Measurements from ENCODE around the gene ACOX2.
A peak's percentile ranks its signal among the peaks of the same experiment; 100 is the strongest.

Gene ACOX2

DNA sequence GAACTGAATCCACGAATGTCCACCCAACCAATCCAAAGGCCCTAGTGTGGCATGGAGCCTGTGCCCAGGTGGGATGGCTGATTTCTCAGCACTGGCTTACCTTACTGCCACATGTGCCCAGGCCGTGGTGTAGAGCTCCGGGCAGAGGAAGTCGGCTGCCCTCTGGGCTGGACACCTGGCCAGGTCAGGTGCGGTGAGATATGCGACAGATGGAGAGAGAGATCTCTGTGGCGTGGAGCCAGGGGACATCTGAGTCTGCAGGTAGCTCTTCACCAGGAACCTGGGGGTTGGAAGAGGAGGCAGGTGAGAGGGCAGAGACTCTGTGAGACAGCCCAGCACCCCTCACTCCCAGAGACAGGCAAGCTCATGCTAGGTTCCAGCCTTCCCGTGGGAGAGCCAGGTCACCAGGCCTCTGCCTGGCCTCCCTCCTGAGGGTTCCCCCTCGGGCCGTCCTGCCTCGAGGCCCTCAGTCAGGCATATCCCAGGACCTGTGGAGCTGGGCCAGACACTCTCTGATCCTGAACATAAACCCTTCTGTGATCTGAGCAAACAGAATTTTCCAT, 12.6 kb downstream of the ACOX2 start:
- no peaks in the 10 kb centered on the region for H3K36me3 ChIP-seq (replicated peaks)
- peaks cover 5% of the 10 kb centered on the region; the same call in 1 of the 2 replicates for H3K4me1 ChIP-seq
- no peak overlapping the region for H3K4me3 ChIP-seq
- H3K27me3 ChIP-seq (ENCODE audit: low read depth), result no peaks in the 10 kb centered on the region
- H3K9me3 ChIP-seq, result no peaks in the 10 kb centered on the region
- DNase-seq (ENCODE audit: low spot score in 2 of 2), result no peak
- in situ Hi-C loops (cut with MboI; ENCODE audit: low sequenced_read_pairs), result no loop called here

DNA sequence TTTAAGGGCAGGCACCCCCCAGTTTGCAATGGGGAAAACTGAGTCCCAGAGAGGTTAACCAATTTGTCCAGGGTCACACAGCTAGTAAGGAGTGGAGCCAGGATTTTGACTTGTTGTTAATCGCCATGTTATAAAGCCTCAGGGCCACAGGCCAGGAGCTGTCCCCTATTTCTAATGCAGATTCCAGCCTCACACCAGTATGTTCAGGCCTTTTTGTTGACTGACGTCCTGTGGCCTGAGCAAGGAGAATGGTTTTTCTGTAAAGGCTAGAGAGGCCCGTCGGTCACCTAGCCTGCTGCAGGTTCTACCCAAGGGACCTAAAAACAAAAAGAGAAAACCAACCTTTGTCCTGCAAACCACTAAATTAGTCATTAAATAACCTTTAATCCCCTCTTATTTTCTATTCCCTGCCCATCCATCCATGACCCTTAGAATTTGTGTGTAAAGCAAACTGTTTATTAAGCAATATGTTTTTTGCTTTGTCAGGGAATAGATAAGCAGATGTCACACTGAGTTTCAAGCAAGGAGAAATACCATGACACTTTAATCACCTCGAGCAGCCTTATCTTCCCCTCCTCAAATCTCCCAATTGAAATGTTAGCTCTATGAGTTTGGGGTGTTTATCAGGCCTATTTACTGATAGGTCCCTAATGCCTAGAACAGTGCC, 14.1 kb downstream of the ACOX2 start:
- peaks cover 5% of the 10 kb centered on the region; the same call in 1 of the 2 replicates for H3K4me1 ChIP-seq
- no peaks in the 10 kb centered on the region for H3K36me3 ChIP-seq (replicated peaks)
- no peak overlapping the region for H3K4me3 ChIP-seq
- no peaks in the 10 kb centered on the region for H3K9me3 ChIP-seq
- H3K27me3 ChIP-seq (ENCODE audit: low read depth), result no peaks in the 10 kb centered on the region
- in situ Hi-C loops (cut with MboI; ENCODE audit: low sequenced_read_pairs), result no loop called here
- no peak for DNase-seq (ENCODE audit: low spot score in 2 of 2)

DNA sequence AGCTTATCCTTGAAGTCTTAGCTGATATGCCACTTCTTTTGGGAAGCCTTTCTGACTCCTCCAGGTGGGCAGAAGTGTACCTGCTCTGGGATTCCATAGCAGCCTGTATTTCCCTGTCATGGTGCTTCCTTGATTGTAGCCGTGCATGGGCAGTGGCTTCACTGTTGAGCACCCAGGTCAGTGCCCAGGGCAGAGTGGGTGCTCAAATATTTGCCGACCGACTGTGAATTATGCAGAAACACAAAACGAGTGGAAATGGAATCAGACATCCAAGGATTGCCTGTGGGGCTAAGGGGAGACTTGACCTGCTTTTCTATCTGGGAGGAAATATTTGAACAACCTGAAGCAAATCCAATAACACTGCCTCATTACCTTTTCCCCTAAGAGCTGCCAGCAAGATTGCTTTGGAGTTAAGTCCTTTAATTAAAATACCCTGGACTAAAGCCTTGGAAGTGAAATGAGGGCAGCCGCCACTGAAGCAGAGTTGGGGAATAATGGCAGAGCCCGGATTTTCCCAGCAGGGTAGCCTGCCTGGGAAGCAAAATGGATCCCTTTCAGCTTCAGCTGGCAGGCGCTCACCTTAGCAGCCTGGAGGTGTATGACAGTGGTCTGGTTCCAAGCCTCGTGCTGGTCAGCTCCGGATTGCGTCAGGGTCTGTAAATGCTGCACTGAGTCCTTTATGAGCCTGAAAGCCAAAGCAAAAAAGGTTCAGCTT, 14.9 kb downstream of the ACOX2 start:
- H3K27me3 ChIP-seq (ENCODE audit: low read depth), result no peaks in the 10 kb centered on the region
- H3K4me1 ChIP-seq, result peaks cover 5% of the 10 kb centered on the region; the same call in 1 of the 2 replicates
- in situ Hi-C loops (cut with MboI; ENCODE audit: low sequenced_read_pairs), result no loop called here
- H3K36me3 ChIP-seq (replicated peaks), result no peaks in the 10 kb centered on the region
- DNase-seq (ENCODE audit: low spot score in 2 of 2), result no peak
- H3K4me3 ChIP-seq, result no peak overlapping the region
- no peaks in the 10 kb centered on the region for H3K9me3 ChIP-seq

GRCh38 chr3:58521336-58521670, 15.7 kb downstream of the ACOX2 start:
- no peak for DNase-seq (ENCODE audit: low spot score in 2 of 2)
- Histone ChIP-seq H3K4me1 (peaks cover 5% of the 10 kb centered on the region; the same call in 1 of the 2 replicates), H3K4me3 (no peak overlapping the region), H3K27me3 (ENCODE audit: low read depth) (no peaks in the 10 kb centered on the region), H3K9me3 (no peaks in the 10 kb centered on the region), H3K36me3 (replicated peaks) (no peaks in the 10 kb centered on the region)
- in situ Hi-C loops (cut with MboI; ENCODE audit: low sequenced_read_pairs), result no loop called here

DNA sequence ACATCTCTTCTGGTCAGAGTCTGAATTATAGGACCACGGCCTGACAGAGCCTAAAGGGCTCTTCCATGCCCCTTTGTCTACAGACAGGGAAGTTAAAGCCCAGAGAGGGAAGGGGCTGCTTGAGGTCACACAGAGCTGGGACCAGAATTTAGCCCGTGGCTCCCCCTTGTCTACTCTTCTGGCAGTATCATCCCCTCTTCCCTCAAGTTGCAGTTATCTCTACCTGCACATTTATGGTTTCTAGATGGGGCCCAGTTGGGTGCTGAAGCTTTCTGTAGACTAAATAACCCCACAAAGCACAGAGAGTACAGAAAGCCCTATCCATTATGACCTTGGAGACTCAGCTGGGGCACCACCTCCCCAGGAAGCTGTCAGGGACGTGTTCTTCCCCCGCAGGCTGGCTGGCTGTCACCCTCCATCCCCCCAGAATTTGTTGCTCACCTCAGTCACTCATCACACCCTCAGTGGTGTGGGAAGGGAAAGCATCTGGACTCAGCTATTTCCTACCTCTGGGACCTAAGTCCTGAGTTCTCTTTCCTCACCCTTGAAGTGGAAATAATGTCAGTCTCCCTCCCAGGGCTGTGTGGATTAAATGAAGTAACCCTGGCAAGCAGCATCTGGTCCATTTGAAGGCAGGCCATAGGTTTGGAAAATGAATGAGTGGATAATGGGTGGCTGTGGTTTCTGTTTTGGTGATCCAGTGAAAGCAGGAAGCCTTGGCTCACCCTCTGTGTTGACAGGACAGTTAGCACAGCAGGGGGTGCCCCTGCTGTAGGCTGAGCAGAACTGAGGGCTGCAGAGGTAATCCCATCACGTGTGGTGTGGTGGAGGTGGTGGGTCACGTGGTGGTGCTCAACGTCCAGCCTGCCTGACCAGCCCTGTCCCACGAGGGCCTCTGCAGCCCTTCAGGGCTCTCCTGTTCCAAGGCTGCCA, 16.3 kb downstream of the ACOX2 start:
- no peaks in the 10 kb centered on the region for H3K9me3 ChIP-seq
- H3K27me3 ChIP-seq (ENCODE audit: low read depth), result no peaks in the 10 kb centered on the region
- peaks cover 5% of the 10 kb centered on the region; the same call in 1 of the 2 replicates for H3K4me1 ChIP-seq
- DNase-seq (ENCODE audit: low spot score in 2 of 2), result no peak
- no peak overlapping the region for H3K4me3 ChIP-seq
- in situ Hi-C loops (cut with MboI; ENCODE audit: low sequenced_read_pairs), result no loop called here
- no peaks in the 10 kb centered on the region for H3K36me3 ChIP-seq (replicated peaks)

DNA sequence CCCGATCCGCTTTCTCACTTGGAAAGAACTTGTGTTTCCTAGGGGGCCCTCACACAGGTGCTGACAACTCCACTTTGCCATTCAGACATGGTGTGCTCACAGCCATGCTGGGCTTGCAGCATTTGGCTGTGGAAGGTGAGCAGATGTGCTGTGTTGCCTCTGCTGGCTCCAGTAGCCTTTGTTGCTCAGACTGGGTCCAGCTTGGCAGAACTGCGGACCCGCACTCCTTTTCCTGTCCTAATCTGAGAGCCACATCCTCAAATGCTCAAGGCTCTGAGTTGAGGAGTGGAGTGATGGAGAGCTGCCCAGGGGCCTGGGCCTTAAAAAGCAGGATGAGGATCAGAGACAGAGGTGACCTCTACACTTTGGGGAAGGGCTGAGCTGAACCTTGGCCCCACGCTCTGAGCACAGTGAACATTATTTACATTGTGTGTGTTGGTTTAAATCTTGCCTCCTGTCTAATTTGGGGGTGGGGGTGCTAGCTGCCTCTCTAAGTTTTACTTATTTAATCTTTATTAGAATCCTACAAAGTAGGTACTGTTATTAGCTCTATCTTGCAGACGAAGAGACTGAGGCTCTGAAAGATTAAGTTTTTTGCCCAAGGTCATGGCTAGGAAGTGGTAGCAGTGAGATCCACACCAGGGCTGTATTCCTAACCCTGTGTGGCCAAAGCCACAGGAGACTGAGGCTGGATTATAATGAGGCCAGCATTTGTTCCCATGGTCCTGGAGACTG, 17.2 kb downstream of the ACOX2 start:
- H3K36me3 ChIP-seq (replicated peaks), result no peaks in the 10 kb centered on the region
- H3K27me3 ChIP-seq (ENCODE audit: low read depth), result no peaks in the 10 kb centered on the region
- in situ Hi-C loops (cut with MboI; ENCODE audit: low sequenced_read_pairs), result no loop called here
- no peak overlapping the region for H3K4me3 ChIP-seq
- peaks cover 5% of the 10 kb centered on the region; the same call in 1 of the 2 replicates for H3K4me1 ChIP-seq
- H3K9me3 ChIP-seq, result no peaks in the 10 kb centered on the region
- no peak for DNase-seq (ENCODE audit: low spot score in 2 of 2)

GRCh38 chr3:58518291-58518789, 18.6 kb downstream of the ACOX2 start:
- Histone ChIP-seq H3K36me3 (replicated peaks) (no peaks in the 10 kb centered on the region), H3K27me3 (ENCODE audit: low read depth) (no peaks in the 10 kb centered on the region), H3K9me3 (no peaks in the 10 kb centered on the region), H3K4me3 (no peak overlapping the region), H3K4me1 (peaks cover 4% of the 10 kb centered on the region; the same call in 1 of the 2 replicates)
- no peak for DNase-seq (ENCODE audit: low spot score in 2 of 2)
- in situ Hi-C loops (cut with MboI; ENCODE audit: low sequenced_read_pairs), result no loop called here

DNA sequence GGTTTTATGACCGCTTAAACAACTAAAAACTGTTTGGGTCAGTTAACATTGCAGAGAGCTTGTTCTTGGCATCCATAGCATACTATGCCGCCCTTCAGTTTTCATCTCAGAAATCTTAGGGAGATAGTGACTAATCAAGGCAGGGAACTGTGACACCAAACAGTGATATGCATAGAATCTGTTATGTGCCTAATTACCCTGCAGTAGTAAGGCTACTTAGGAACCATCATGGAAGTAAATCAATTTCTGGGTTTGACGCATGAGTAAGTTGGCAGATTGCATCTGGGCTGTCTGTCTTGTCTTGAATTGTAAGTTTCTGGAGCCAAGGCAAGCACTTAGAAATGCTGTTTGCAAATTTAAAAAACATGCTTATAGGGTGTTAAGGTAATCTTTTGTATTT, 22.6 kb downstream of the ACOX2 start:
- Histone ChIP-seq H3K36me3 (replicated peaks) (no peaks in the 10 kb centered on the region), H3K9me3 (no peaks in the 10 kb centered on the region), H3K27me3 (ENCODE audit: low read depth) (no peaks in the 10 kb centered on the region), H3K4me3 (no peak overlapping the region), H3K4me1 (no peaks in the 10 kb centered on the region)
- in situ Hi-C loops (cut with MboI; ENCODE audit: low sequenced_read_pairs), result no loop called here
- no peak for DNase-seq (ENCODE audit: low spot score in 2 of 2)

GRCh38 chr3:58508437-58508836, 28.6 kb downstream of the ACOX2 start:
- Histone ChIP-seq H3K4me3 (no peak overlapping the region), H3K9me3 (no peaks in the 10 kb centered on the region), H3K36me3 (replicated peaks) (no peaks in the 10 kb centered on the region), H3K27me3 (ENCODE audit: low read depth) (no peaks in the 10 kb centered on the region), H3K4me1 (peaks cover 6% of the 10 kb centered on the region)
- in situ Hi-C loops (cut with MboI; ENCODE audit: low sequenced_read_pairs), result no loop called here
- DNase-seq (ENCODE audit: low spot score in 2 of 2), result no peak

GRCh38 chr3:58507356-58508078, 29.5 kb downstream of the ACOX2 start:
- H3K27me3 ChIP-seq (ENCODE audit: low read depth), result no peaks in the 10 kb centered on the region
- in situ Hi-C loops (cut with MboI; ENCODE audit: low sequenced_read_pairs), result no loop called here
- no peak overlapping the region for H3K4me3 ChIP-seq
- no peaks in the 10 kb centered on the region for H3K36me3 ChIP-seq (replicated peaks)
- peaks cover 7% of the 10 kb centered on the region for H3K4me1 ChIP-seq
- no peaks in the 10 kb centered on the region for H3K9me3 ChIP-seq
- DNase-seq (ENCODE audit: low spot score in 2 of 2), result no peak

DNA sequence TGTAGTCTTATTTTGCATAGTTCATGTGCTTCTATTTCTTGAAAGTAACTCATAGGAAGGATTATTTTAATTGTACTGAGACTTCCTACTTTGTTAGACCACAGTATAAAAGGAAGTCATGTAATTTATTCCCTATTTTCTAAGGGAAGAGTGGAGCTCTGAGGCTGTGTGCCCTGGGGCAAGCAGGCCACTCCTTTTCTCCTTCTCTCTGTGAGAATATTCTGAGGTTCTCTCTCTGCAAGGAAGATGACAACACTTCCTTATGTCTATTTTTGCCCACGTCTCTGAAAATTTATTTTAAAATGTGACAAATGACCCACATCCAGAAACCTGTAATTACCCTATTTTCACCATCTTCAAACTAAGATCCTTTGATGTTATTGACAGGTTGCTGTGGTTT, 34.1 kb downstream of the ACOX2 start:
- Histone ChIP-seq H3K4me3 (no peak overlapping the region), H3K4me1 (peaks cover 10% of the 10 kb centered on the region), H3K36me3 (replicated peaks) (peaks cover 6% of the 10 kb centered on the region; the same call in 1 of the 2 replicates), H3K9me3 (no peaks in the 10 kb centered on the region), H3K27me3 (ENCODE audit: low read depth) (no peaks in the 10 kb centered on the region)
- in situ Hi-C loops (cut with MboI; ENCODE audit: low sequenced_read_pairs), result no loop called here
- peak; percentile 40 to 58 for DNase-seq (ENCODE audit: low spot score in 2 of 2)

DNA sequence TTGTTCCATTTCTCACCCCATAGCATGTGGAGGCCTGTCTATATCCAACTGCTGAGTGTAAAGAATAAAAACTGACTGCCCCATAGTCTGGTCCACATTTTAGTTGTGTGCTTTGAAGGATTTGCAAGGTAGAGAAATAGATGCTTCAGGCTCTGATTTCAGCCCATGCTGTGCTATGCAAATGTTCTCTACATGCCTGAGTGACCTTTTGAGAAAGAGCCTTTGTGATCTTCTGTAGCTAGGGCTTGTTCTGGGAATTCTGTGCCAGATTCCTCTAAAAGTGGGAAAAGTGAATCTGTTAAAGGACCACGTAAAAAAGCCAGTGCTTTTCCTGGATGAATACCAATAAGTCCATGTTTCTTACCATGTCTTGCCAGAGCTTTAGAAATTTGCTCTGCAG, 39.9 kb downstream of the ACOX2 start:
- H3K4me3 ChIP-seq, result no peak overlapping the region
- H3K27me3 ChIP-seq (ENCODE audit: low read depth), result no peaks in the 10 kb centered on the region
- peaks cover 44% of the 10 kb centered on the region for H3K4me1 ChIP-seq
- H3K9me3 ChIP-seq, result no peaks in the 10 kb centered on the region
- H3K36me3 ChIP-seq (replicated peaks), result peaks cover 6% of the 10 kb centered on the region; the same call in 1 of the 2 replicates
- in situ Hi-C loops (cut with MboI; ENCODE audit: low sequenced_read_pairs), result loop anchor here (10.0 kb wide), 1 partner anchor 172 kb away; no protein-coding TSS in a partner anchor
- peak; percentile 47 to 63 for DNase-seq (ENCODE audit: low spot score in 2 of 2)

Measured in HAP-1 (cell line).